ENCODE results near the gene FAXC.

The FAXC gene

GRCh38 chr6:99349171-99350141 lies at the start of gene FAXC:
TSS of gene FAXC (minus strand) at chr6:99349674. CDS start at chr6:99349372, 302 bp downstream.
- H3K36me3 Mint-ChIP-seq (ENCODE audit: low read depth): no peaks in the 10 kb centered on the region
- H3K4me3 Mint-ChIP-seq: peak within 1 kb of the TSS; percentile 90
- no peak for TF ChIP-seq CTCF (IDR thresholded peaks at IDR 0.05)
- H3K27ac Mint-ChIP-seq: no peak within 1 kb of the TSS
- peaks cover 18% of the 10 kb centered on the region for H3K4me1 Mint-ChIP-seq
- no peaks in the 10 kb centered on the region for H3K9me3 Mint-ChIP-seq
- H3K27me3 Mint-ChIP-seq (ENCODE audit: low read depth, poor library complexity): peaks cover 26% of the 10 kb centered on the region
- DNase-seq: peak; percentile 67

- TF ChIP-seq CTCF (IDR thresholded peaks at IDR 0.05): no peak
- DNase-seq: no peak
- no peaks in the 10 kb centered on the region for H3K27me3 Mint-ChIP-seq (ENCODE audit: low read depth, poor library complexity)
- no peak overlapping the region for H3K4me3 Mint-ChIP-seq
- H3K27ac Mint-ChIP-seq: peak overlapping the region; percentile 76
- no peaks in the 10 kb centered on the region for H3K9me3 Mint-ChIP-seq
- H3K4me1 Mint-ChIP-seq: peaks cover 14% of the 10 kb centered on the region
- peaks cover 32% of the 10 kb centered on the region for H3K36me3 Mint-ChIP-seq (ENCODE audit: low read depth)
These were observed 47.8 kb upstream of the FAXC start for GRCh38 chr6:99397287-99397686.

- peak within 1 kb of the TSS; percentile 94 for H3K4me3 Mint-ChIP-seq
- peak within 1 kb of the TSS; percentile 98 for H3K27ac Mint-ChIP-seq
- no peaks in the 10 kb centered on the region for H3K9me3 Mint-ChIP-seq
- TF ChIP-seq CTCF (IDR thresholded peaks at IDR 0.05): no peak
- peaks cover under 1% of the 10 kb centered on the region for H3K27me3 Mint-ChIP-seq (ENCODE audit: low read depth, poor library complexity)
- peaks cover 16% of the 10 kb centered on the region for H3K4me1 Mint-ChIP-seq
- peaks cover 13% of the 10 kb centered on the region for H3K36me3 Mint-ChIP-seq (ENCODE audit: low read depth)
- peak; percentile 92 for DNase-seq
These were observed 44.4 kb upstream of the FAXC start, which contains the start of gene COQ3 for GRCh38 chr6:99393698-99394531. TSS of gene COQ3 (minus strand) at chr6:99394195. CDS start at chr6:99394179, 16 bp downstream.

- Mint-ChIP-seq H3K4me3 (peak overlapping the region; percentile 94), H3K4me1 (peaks cover 16% of the 10 kb centered on the region), H3K36me3 (ENCODE audit: low read depth) (peaks cover 17% of the 10 kb centered on the region), H3K27ac (peak overlapping the region; percentile 98), H3K9me3 (no peaks in the 10 kb centered on the region), H3K27me3 (ENCODE audit: low read depth, poor library complexity) (peaks cover 4% of the 10 kb centered on the region)
- no peak for TF ChIP-seq CTCF (IDR thresholded peaks at IDR 0.05)
- DNase-seq: no peak
These were observed 43.9 kb upstream of the FAXC start for GRCh38 chr6:99393366-99393697.

GRCh38 chr6:99390896-99391295 lies 41.4 kb upstream of the FAXC start:
- Mint-ChIP-seq H3K27me3 (ENCODE audit: low read depth, poor library complexity) (peaks cover 14% of the 10 kb centered on the region), H3K4me3 (no peak overlapping the region), H3K9me3 (no peaks in the 10 kb centered on the region), H3K4me1 (peaks cover 16% of the 10 kb centered on the region), H3K27ac (no peak overlapping the region), H3K36me3 (ENCODE audit: low read depth) (peaks cover 9% of the 10 kb centered on the region)
- no peak for TF ChIP-seq CTCF (IDR thresholded peaks at IDR 0.05)
- DNase-seq: no peak
